ENCODE data around the gene AP1AR.
A peak's percentile ranks its signal among the peaks of the same experiment; 100 is the strongest.

The AP1AR gene

DNA sequence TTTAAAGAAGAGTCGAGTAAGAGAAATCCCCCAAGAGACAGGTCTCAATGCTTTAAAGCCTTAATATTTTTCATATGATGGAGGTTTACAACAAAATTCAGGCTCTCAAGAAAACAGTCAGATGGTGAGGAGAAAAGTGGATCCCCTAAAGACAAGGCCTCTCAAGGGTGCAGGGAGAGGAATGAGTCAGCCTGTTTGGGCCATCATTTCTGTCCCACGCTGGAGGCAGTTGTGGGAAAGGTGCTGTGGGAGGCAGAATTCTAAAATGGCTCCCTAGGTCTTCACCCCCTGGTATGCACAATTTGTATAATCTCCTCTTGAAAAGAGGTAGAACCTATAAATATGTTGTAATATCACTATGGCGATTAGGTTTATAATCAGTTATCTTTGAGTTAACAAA is 58.8 kb downstream of the AP1AR start:
- peaks cover 46% of the 10 kb centered on the region for H3K4me1 ChIP-seq (ENCODE audit: insufficient read depth, low read length, severe bottlenecking)
- peaks cover 3% of the 10 kb centered on the region for H3K79me2 ChIP-seq (ENCODE audit: insufficient read depth, low read length)
- no peaks in the 10 kb centered on the region for H3K27me3 ChIP-seq (ENCODE audit: insufficient read depth, low read length)
- no peaks in the 10 kb centered on the region for H3K9me3 ChIP-seq (ENCODE audit: low read length)
- H4K20me1 ChIP-seq (ENCODE audit: insufficient read depth, low read length): no peaks in the 10 kb centered on the region
- no peak overlapping the region for H2AFZ ChIP-seq (ENCODE audit: low read length)
- H3K27ac ChIP-seq (ENCODE audit: low read depth, low read length, poor library complexity, severe bottlenecking): peak overlapping the region; percentile 99
- H3K4me2 ChIP-seq (ENCODE audit: low read length): no peak overlapping the region
- no peak overlapping the region for H3K9ac ChIP-seq (ENCODE audit: low read length)
- H3K4me3 ChIP-seq (ENCODE audit: low read depth, low read length, poor library complexity, severe bottlenecking): no peak overlapping the region
- no peaks in the 10 kb centered on the region for H3K9me2 ChIP-seq (ENCODE audit: low read depth, low read length)
- H3F3A ChIP-seq (ENCODE audit: insufficient read depth, low read length): peaks cover 5% of the 10 kb centered on the region; the same call in 1 of the 2 replicates
- no peaks in the 10 kb centered on the region; the same call in 1 of the 2 replicates for H3K36me3 ChIP-seq (ENCODE audit: insufficient read depth, low read length)
- TF ChIP-seq, protein P1, sequence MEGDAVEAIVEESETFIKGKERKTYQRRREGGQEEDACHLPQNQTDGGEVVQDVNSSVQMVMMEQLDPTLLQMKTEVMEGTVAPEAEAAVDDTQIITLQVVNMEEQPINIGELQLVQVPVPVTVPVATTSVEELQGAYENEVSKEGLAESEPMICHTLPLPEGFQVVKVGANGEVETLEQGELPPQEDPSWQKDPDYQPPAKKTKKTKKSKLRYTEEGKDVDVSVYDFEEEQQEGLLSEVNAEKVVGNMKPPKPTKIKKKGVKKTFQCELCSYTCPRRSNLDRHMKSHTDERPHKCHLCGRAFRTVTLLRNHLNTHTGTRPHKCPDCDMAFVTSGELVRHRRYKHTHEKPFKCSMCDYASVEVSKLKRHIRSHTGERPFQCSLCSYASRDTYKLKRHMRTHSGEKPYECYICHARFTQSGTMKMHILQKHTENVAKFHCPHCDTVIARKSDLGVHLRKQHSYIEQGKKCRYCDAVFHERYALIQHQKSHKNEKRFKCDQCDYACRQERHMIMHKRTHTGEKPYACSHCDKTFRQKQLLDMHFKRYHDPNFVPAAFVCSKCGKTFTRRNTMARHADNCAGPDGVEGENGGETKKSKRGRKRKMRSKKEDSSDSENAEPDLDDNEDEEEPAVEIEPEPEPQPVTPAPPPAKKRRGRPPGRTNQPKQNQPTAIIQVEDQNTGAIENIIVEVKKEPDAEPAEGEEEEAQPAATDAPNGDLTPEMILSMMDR (IDR thresholded peaks at IDR 0.05; ENCODE audit: low read length): no peak
- no peak for TF ChIP-seq EZH2 (IDR thresholded peaks at IDR 0.05; ENCODE audit: borderline replicate concordance, low read length)

DNA sequence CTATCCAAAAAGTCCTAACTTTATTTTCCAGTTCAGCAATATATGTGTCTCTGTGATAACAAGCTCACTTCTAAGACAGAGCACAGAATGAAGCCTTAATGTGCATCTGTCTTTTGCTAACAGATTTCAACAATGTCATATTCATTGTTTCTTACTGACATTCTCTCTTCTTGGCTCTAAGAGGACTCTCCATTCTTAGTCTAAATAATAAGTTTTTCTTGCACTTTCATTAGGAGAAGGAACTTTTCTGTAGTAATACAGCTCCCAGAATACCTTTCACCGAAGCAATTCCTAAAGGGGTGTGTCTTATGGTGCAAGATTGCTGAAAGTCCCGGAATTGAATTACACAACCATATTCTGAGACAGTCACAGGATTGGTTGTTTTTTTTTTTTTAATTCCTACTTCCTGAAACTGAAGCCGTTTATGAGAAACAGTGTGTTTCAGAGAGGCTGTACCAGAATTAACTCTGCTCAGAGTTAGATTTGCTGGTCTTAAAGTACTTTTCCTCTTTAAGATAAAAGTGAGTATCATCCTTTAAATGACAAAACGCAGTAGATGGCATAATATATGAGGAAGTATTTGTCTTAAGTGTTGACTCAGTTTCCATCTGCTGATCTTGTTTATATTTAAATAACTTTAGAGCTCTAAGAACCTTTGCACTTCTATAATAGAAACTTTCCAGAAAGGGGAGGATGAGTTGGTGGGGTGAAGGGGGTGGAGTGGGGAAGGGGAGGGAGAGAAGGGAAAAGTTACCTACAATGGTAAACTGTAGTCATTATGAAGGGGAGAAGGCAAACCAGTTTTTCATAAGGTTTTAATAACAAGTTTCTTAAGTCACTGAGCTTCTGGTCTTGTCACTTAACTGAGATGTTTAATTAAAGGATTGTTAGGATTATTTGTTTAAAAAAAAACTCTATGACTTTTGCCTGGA is 65.6 kb downstream of the AP1AR start, which contains the start of gene ALPK1:
Gene ALPK1 (plus strand): TSS at position 421 of the 932 bp plus-strand sequence.
- Histone ChIP-seq H3K27ac (ENCODE audit: low read depth, low read length, poor library complexity, severe bottlenecking) (peak within 1 kb of the TSS; percentile 35), H2AFZ (ENCODE audit: low read length) (peak within 1 kb of the TSS; percentile 99), H3K27me3 (ENCODE audit: insufficient read depth, low read length) (no peaks in the 10 kb centered on the region), H3K4me2 (ENCODE audit: low read length) (peak within 1 kb of the TSS; percentile 67), H3F3A (ENCODE audit: insufficient read depth, low read length) (no peaks in the 10 kb centered on the region), H3K79me2 (ENCODE audit: insufficient read depth, low read length) (no peaks in the 10 kb centered on the region), H4K20me1 (ENCODE audit: insufficient read depth, low read length) (no peaks in the 10 kb centered on the region), H3K36me3 (ENCODE audit: insufficient read depth, low read length) (no peaks in the 10 kb centered on the region), H3K9me2 (ENCODE audit: low read depth, low read length) (no peaks in the 10 kb centered on the region), H3K4me3 (ENCODE audit: low read depth, low read length, poor library complexity, severe bottlenecking) (peak within 1 kb of the TSS; percentile 49), H3K9me3 (ENCODE audit: low read length) (no peaks in the 10 kb centered on the region), H3K9ac (ENCODE audit: low read length) (peak within 1 kb of the TSS; percentile 53), H3K4me1 (ENCODE audit: insufficient read depth, low read length, severe bottlenecking) (peaks cover 25% of the 10 kb centered on the region)
- TF ChIP-seq EZH2 (IDR thresholded peaks at IDR 0.05; ENCODE audit: borderline replicate concordance, low read length): no peak
- TF ChIP-seq, protein P1 (IDR thresholded peaks at IDR 0.05; ENCODE audit: low read length): no peak

DNA sequence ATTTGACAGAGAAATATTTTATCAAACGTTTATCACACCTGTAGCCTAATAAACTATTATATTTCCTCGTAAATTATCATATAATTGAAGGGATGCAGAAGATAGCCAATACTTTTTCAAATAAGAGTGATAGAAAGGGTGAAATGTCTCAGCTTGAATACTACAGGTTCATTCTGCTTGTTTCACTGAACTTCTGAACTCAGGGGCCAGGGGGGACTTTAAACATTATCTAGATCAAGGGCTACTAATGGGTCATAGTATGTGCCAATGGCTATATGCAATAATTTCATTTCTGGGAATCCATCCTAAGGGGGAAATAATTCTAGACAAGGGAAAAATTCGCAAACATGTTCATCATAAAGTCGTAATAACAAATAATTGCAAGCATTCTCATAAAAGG is 68.1 kb downstream of the AP1AR start:
- Histone ChIP-seq H3K4me3 (ENCODE audit: low read depth, low read length, poor library complexity, severe bottlenecking) (no peak overlapping the region), H3K9me2 (ENCODE audit: low read depth, low read length) (no peaks in the 10 kb centered on the region), H3K36me3 (ENCODE audit: insufficient read depth, low read length) (no peaks in the 10 kb centered on the region), H3K9me3 (ENCODE audit: low read length) (no peaks in the 10 kb centered on the region), H3F3A (ENCODE audit: insufficient read depth, low read length) (no peaks in the 10 kb centered on the region), H4K20me1 (ENCODE audit: insufficient read depth, low read length) (no peaks in the 10 kb centered on the region), H3K79me2 (ENCODE audit: insufficient read depth, low read length) (no peaks in the 10 kb centered on the region), H2AFZ (ENCODE audit: low read length) (no peak overlapping the region), H3K27me3 (ENCODE audit: insufficient read depth, low read length) (no peaks in the 10 kb centered on the region), H3K4me2 (ENCODE audit: low read length) (no peak overlapping the region), H3K9ac (ENCODE audit: low read length) (no peak overlapping the region), H3K4me1 (ENCODE audit: insufficient read depth, low read length, severe bottlenecking) (peaks cover 32% of the 10 kb centered on the region), H3K27ac (ENCODE audit: low read depth, low read length, poor library complexity, severe bottlenecking) (no peak overlapping the region)
- TF ChIP-seq EZH2 (IDR thresholded peaks at IDR 0.05; ENCODE audit: borderline replicate concordance, low read length): no peak
- TF ChIP-seq, protein P1 (IDR thresholded peaks at IDR 0.05; ENCODE audit: low read length): no peak

Measured in OCI-LY1 (cell line).